DOHH2 (cell line): ENCODE measurements around the gene PRXL2A.

ENCODE experiments used
- H3F3A ChIP-seq: fragments of 200-600 bp; sonication (generic), shearing (Covaris generic); 2 replicates; pipeline ENCODE4 v1.6.0; 2016; ENCODE audit warnings: antibody characterized with exemption, mild to moderate bottlenecking; ENCODE audit not compliant: control insufficient read depth, insufficient read depth
- H3K27ac ChIP-seq: fragments of 200-600 bp; sonication (generic); 2 replicates; pipeline ENCODE4 v1.5.1; 2014; ENCODE audit warnings: low read depth, mild to moderate bottlenecking, low read length, moderate library complexity
- H3K27me3 ChIP-seq: fragments of 200-600 bp; sonication (generic); 2 replicates; pipeline ENCODE4 v1.6.1; 2014; ENCODE audit warnings: mild to moderate bottlenecking, low read length, mixed read lengths; ENCODE audit not compliant: control insufficient read depth
- H3K36me3 ChIP-seq: fragments of 200-600 bp; sonication (generic); 2 replicates; pipeline ENCODE4 v1.6.1; 2014; ENCODE audit warnings: mild to moderate bottlenecking, low read length, moderate library complexity, mixed read lengths; ENCODE audit not compliant: control insufficient read depth
- H3K4me1 ChIP-seq: fragments of 200-600 bp; sonication (generic); 2 replicates; pipeline ENCODE4 v1.6.1; 2014; ENCODE audit warnings: mild to moderate bottlenecking, low read length, mixed read lengths; ENCODE audit not compliant: control insufficient read depth
- H3K4me2 ChIP-seq: fragments of 200-600 bp; sonication (generic); 2 replicates; pipeline ENCODE4 v1.6.0; 2014; ENCODE audit warnings: mild to moderate bottlenecking, low read length, moderate library complexity
- H3K4me3 ChIP-seq: fragments of 200-600 bp; sonication (generic); 2 replicates; pipeline ENCODE4 v1.5.1; 2014; ENCODE audit warnings: mild to moderate bottlenecking, low read length, mixed read lengths
- H3K79me2 ChIP-seq: fragments of 200-600 bp; sonication (generic); 2 replicates; pipeline ENCODE4 v1.6.1; 2014; ENCODE audit warnings: mild to moderate bottlenecking, low read length, mixed read lengths; ENCODE audit not compliant: control insufficient read depth
- H3K9me2 ChIP-seq: fragments of 200-600 bp; sonication (generic); replicated peaks from 2 replicates; pipeline ENCODE4 v1.6.1; 2014; ENCODE audit warnings: mild to moderate bottlenecking, low read length, mixed read lengths; ENCODE audit not compliant: control insufficient read depth
- H3K9me3 ChIP-seq: fragments of 200-600 bp; sonication (generic); 2 replicates; pipeline ENCODE4 v1.6.1; 2014; ENCODE audit warnings: antibody characterized with exemption, low read length, mixed read lengths; ENCODE audit not compliant: control insufficient read depth, insufficient read depth
- H4K20me1 ChIP-seq: fragments of 200-600 bp; sonication (generic); 2 replicates; pipeline ENCODE4 v1.6.0; 2014; ENCODE audit warnings: low read depth, mild to moderate bottlenecking, antibody characterized with exemption, low read length, moderate library complexity; ENCODE audit not compliant: control insufficient read depth, insufficient read depth
- EZH2phosphoT487 ChIP-seq: fragments of 200-600 bp; sonication (generic); IDR thresholded peaks from 2 replicates; pipeline ENCODE4 v1.6.1; 2017; ENCODE audit warnings: borderline replicate concordance, mild to moderate bottlenecking, antibody characterized with exemption, low read length, moderate library complexity, mixed read lengths
- TF ChIP-seq, protein P1 (sequence below): fragments of 200-600 bp; sonication (generic); IDR thresholded peaks from one replicate; pipeline ENCODE4 v1.5.1; 2014; ENCODE audit warnings: antibody characterized with exemption, mild to moderate bottlenecking, low read depth, low read length; ENCODE audit not compliant: poor library complexity, severe bottlenecking

The PRXL2A gene

DNA sequence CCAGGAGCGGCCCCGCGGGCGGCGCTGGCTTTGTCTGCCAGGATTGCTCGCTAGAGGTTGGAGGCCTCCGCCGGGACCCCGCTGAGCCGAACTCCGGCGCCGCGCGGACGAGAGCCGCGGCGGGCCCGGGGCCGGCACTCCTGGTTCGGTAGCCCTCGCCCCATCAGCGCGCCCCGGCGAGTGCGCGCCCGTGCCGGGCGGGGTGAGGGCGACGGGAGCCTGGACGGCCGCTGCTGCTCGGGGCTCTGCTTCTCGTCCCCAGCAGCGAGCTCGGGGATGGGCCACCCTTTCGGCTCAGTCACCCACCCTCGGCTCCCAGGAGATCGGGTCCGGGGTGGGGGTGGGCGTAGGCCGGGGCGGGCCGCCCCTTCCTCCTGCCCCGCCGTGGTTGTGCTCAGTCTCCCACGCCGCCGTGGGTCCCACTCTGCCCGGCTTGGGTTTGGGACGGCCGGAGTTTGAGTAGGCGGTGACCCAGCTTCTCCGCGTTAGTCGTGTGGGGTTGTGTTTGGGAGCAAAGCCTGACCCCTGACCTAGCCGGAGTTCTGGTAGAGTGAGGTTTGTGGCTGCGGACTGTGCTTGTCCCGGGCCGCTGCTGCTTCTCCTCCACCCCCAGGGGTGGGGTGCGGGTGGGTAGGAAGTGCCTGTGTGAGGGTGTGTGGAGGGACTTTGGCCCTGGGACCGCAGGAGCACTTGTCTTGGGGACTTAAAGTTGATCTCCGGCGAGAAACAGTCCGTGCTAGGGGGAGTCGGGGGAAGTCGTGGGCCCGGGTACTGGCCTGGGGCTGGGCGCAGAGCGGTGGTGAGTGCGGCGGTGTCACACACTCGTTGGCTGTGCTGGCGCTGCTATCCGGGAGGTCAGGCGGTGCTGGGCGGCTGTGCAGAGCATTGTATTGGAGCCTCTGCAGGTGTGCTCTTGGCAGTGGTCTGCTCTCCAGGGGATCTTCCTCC, 46.4 kb downstream of the PRXL2A start:
- TF ChIP-seq, protein P1, sequence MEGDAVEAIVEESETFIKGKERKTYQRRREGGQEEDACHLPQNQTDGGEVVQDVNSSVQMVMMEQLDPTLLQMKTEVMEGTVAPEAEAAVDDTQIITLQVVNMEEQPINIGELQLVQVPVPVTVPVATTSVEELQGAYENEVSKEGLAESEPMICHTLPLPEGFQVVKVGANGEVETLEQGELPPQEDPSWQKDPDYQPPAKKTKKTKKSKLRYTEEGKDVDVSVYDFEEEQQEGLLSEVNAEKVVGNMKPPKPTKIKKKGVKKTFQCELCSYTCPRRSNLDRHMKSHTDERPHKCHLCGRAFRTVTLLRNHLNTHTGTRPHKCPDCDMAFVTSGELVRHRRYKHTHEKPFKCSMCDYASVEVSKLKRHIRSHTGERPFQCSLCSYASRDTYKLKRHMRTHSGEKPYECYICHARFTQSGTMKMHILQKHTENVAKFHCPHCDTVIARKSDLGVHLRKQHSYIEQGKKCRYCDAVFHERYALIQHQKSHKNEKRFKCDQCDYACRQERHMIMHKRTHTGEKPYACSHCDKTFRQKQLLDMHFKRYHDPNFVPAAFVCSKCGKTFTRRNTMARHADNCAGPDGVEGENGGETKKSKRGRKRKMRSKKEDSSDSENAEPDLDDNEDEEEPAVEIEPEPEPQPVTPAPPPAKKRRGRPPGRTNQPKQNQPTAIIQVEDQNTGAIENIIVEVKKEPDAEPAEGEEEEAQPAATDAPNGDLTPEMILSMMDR: no peak
- TF ChIP-seq EZH2phosphoT487: no peak
- Histone ChIP-seq H4K20me1 (peaks cover 11% of the 10 kb centered on the region), H3K79me2 (peaks cover 52% of the 10 kb centered on the region), H3K4me2 (peak overlapping the region; percentile 92), H3K27me3 (no peaks in the 10 kb centered on the region), H3F3A (peaks cover 8% of the 10 kb centered on the region), H3K4me1 (peaks cover 54% of the 10 kb centered on the region), H3K9me3 (no peaks in the 10 kb centered on the region), H3K9me2 (no peaks in the 10 kb centered on the region), H3K36me3 (no peaks in the 10 kb centered on the region), H3K4me3 (peak overlapping the region; percentile 79), H3K27ac (peak overlapping the region; percentile 47)

DNA sequence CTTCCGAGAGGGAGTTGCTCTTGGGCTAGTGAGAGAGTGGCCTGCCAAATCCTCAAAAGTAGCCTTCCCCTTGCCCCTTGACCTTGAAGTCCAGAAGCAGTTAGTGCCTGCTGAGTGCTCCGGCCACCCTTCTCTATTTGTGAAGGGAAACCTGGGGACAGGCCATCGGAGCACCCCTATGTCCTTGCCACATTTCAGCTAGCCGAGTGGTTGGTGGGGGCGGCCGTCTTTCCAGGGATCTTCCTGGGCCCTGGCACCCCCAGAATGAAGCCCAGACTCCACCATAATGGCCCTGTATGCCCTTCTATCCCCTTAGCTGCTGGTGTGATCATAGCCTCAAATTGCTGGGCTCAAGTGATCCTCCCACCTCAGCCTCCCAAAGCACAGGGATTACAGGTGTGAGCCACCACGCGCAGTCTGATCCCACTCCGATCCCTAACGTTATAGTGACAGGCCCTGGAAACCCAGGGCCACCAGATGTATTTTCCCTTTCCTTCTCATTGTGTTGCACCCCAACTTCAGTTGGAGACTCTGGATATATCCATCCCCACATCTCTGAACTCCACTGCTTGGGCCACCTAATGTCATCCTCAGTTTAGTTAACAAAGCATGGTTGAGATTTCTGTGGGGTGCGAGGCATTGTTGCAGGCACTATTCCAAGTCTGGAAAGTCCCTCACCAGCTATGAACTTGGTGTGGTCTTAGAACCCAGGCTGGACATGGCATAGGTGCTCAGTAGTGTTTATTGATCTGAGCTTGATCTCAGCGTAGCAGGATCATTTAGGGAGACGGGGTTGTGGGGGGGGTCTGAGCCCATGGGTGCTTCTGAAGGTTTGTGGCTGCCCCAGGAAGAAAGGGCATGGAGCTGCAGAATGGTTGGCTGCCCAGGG, 47.4 kb downstream of the PRXL2A start:
- H3K27me3 ChIP-seq: no peaks in the 10 kb centered on the region
- peaks cover 11% of the 10 kb centered on the region for H4K20me1 ChIP-seq
- H3K27ac ChIP-seq: no peak overlapping the region
- peaks cover 61% of the 10 kb centered on the region for H3K79me2 ChIP-seq
- H3K9me2 ChIP-seq: no peaks in the 10 kb centered on the region
- H3K9me3 ChIP-seq: no peaks in the 10 kb centered on the region
- H3K36me3 ChIP-seq: no peaks in the 10 kb centered on the region
- no peak for TF ChIP-seq EZH2phosphoT487
- TF ChIP-seq, protein P1: no peak
- peak overlapping the region; percentile 92 for H3K4me2 ChIP-seq
- H3F3A ChIP-seq: peaks cover 8% of the 10 kb centered on the region
- H3K4me1 ChIP-seq: peaks cover 63% of the 10 kb centered on the region
- H3K4me3 ChIP-seq: peak overlapping the region; percentile 79

DNA sequence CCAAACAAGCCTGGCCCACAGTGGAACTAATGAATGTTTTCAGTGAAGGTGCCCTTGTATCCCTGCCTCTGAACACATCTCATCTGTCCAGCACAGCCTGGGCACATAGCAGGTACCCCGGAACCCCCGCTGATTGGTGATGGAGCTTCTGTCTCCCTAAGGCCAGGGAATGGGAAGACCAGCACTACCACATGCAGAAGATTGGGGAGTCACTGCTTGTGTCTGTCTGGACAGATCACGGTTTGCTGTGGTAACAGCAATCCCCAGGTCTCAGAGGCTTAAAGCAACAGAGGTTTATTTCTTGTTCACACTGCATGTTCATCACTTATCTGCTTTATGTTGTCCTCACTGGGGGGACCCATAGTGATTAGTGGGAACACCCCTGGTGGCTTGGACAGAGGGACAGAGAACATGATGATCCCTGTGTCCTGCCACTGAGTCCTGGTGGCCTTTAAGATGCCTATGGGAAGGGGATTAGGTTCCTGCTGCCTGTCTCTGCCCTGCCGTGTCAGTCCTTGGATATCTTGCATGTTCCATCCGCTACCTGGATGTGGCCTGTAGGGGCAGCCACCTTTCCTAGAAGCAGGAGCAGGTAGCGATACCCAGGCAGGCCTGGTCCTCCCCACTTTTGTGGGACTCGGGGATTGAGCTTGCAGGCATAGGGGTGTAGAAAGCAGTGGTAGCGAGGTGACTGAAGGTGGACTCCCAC, 49.4 kb downstream of the PRXL2A start:
- no peak for TF ChIP-seq EZH2phosphoT487
- TF ChIP-seq, protein P1: no peak
- Histone ChIP-seq H3K4me2 (no peak overlapping the region), H3K79me2 (peaks cover 81% of the 10 kb centered on the region), H3K9me3 (no peaks in the 10 kb centered on the region), H3K4me3 (no peak overlapping the region), H3F3A (peaks cover 3% of the 10 kb centered on the region; the same call in 1 of the 2 replicates), H4K20me1 (peaks cover 11% of the 10 kb centered on the region), H3K36me3 (no peaks in the 10 kb centered on the region), H3K27me3 (no peaks in the 10 kb centered on the region), H3K4me1 (peaks cover 77% of the 10 kb centered on the region), H3K9me2 (no peaks in the 10 kb centered on the region), H3K27ac (no peak overlapping the region)
